Activated T-cell treated with anti-CD3 and anti-CD28 coated beads, Interleukin-2, amount 50 U/mL, for 1 hour (primary cell): ENCODE results near the gene LGALS7B.
"Not testable (repeated sequence)": the region's sequence is repeated elsewhere in the genome, so short reads cannot be mapped to it uniquely, and the experiment has no call there.

ENCODE experiments used
- DNase-seq: peaks from one replicate; pipeline ENCODE4 v3.0.0-alpha.2; 2020

Gene LGALS7B

GRCh38 chr19:38797781-38798180 is 8.8 kb downstream of the LGALS7B start:
- not testable (repeated sequence) for DNase-seq

GRCh38 chr19:38799104-38799503 is 10.1 kb downstream of the LGALS7B start:
- no peak for DNase-seq

GRCh38 chr19:38800577-38801347 is 11.8 kb downstream of the LGALS7B start:
- DNase-seq: no peak

- no peak for DNase-seq
Measured at GRCh38 chr19:38801359-38802095, 12.5 kb downstream of the LGALS7B start.

GRCh38 chr19:38803543-38803942 is 14.5 kb downstream of the LGALS7B start:
- no peak for DNase-seq

GRCh38 chr19:38805180-38805579 is 16.2 kb downstream of the LGALS7B start:
- no peak for DNase-seq

- DNase-seq: no peak
Measured at GRCh38 chr19:38806371-38806770, 17.4 kb downstream of the LGALS7B start.

- not testable (repeated sequence) for DNase-seq
Measured at GRCh38 chr19:38807374-38808098, 18.5 kb downstream of the LGALS7B start.

GRCh38 chr19:38808741-38809140 is 19.7 kb downstream of the LGALS7B start:
- DNase-seq: no peak

- DNase-seq: no peak
Measured at GRCh38 chr19:38809592-38810252, 20.7 kb downstream of the LGALS7B start.

GRCh38 chr19:38812009-38812840 is 23.2 kb downstream of the LGALS7B start:
- no peak for DNase-seq

- DNase-seq: no peak
Measured at GRCh38 chr19:38812841-38813320, 23.9 kb downstream of the LGALS7B start, which contains the start of gene LGALS4. TSS of gene LGALS4 (minus strand) at chr19:38812945. CDS start at chr19:38812886, 59 bp downstream.

GRCh38 chr19:38813323-38813722 is 24.3 kb downstream of the LGALS7B start:
- no peak for DNase-seq

GRCh38 chr19:38813932-38814331 is 24.9 kb downstream of the LGALS7B start:
- not testable (repeated sequence) for DNase-seq

GRCh38 chr19:38815059-38816001 is 26.3 kb downstream of the LGALS7B start:
- DNase-seq: no peak

- no peak for DNase-seq
Measured at GRCh38 chr19:38816131-38816750, 27.2 kb downstream of the LGALS7B start.

- DNase-seq: no peak
Measured at GRCh38 chr19:38817081-38817480, 28.1 kb downstream of the LGALS7B start.

GRCh38 chr19:38819231-38819920 is 30.4 kb downstream of the LGALS7B start:
- DNase-seq: no peak

GRCh38 chr19:38821230-38821825 is 32.3 kb downstream of the LGALS7B start:
- not testable (repeated sequence) for DNase-seq
